Subcutaneous abdominal adipose tissue (tissue), 5 donors: Measurements from ENCODE around the gene SLC6A12.

Source experiments
- H3K27ac ChIP-seq: one replicate; pipeline ENCODE4 v1.7.0; 2013; ENCODE audit warnings: low read depth, mild to moderate bottlenecking, inconsistent platforms, low read length, moderate library complexity
- H3K27me3 ChIP-seq, 5 donors: one replicate each; pipeline ENCODE4 v1.7.0; 2013; ENCODE audit warnings: low read length in 5 of 5, inconsistent platforms in 1 of 5; ENCODE audit not compliant: control insufficient read depth in 5 of 5, insufficient read depth in 4 of 5
- H3K36me3 ChIP-seq, 5 donors: one replicate each; pipeline ENCODE4 v1.7.0; 2013; ENCODE audit warnings: low read length in 5 of 5; ENCODE audit not compliant: control insufficient read depth in 5 of 5, insufficient read depth in 5 of 5
- H3K4me1 ChIP-seq, 5 donors: one replicate each; pipeline ENCODE4 v1.7.0; 2013; ENCODE audit warnings: low read length in 5 of 5, mild to moderate bottlenecking in 3 of 5, moderate library complexity in 1 of 5; ENCODE audit not compliant: control insufficient read depth in 5 of 5, insufficient read depth in 5 of 5
- H3K4me3 ChIP-seq, 5 donors: one replicate each; pipeline ENCODE4 v1.7.0; 2013; ENCODE audit warnings: low read length in 5 of 5, low read depth in 1 of 5
- H3K9ac ChIP-seq, 5 donors: one replicate each; pipeline ENCODE4 v1.7.0; 2013; ENCODE audit warnings: low read length in 5 of 5, mild to moderate bottlenecking in 4 of 5, moderate library complexity in 3 of 5
- H3K9me3 ChIP-seq, 5 donors: one replicate each; pipeline ENCODE4 v1.7.0; 2013; ENCODE audit warnings: low read length in 5 of 5; ENCODE audit not compliant: control insufficient read depth in 5 of 5
- donor health status: healthy.
- donor health status: healthy.
- donor health status: healthy.
- donor health status: healthy.
- donor health status: healthy.

SLC6A12 gene

GRCh38 chr12:228846-229200 is 14.9 kb upstream of the SLC6A12 start:
- H3K9me3 ChIP-seq: no peaks in the 10 kb centered on the region
- H3K9ac ChIP-seq: no peak overlapping the region
- peaks cover 4 to 20% (median 7%) of the 10 kb centered on the region in 5 donors for H3K27me3 ChIP-seq
- no peak overlapping the region for H3K4me3 ChIP-seq
- H3K4me1 ChIP-seq: peaks cover 0 to 4% (median 0%) of the 10 kb centered on the region in 5 donors
- H3K27ac ChIP-seq: no peak overlapping the region
- H3K36me3 ChIP-seq: no peaks in the 10 kb centered on the region

- Histone ChIP-seq H3K4me1 (peaks cover 0 to 4% (median 0%) of the 10 kb centered on the region in 5 donors), H3K9me3 (no peaks in the 10 kb centered on the region), H3K27me3 (peaks cover 4 to 17% (median 7%) of the 10 kb centered on the region in 5 donors), H3K36me3 (no peaks in the 10 kb centered on the region), H3K27ac (no peak overlapping the region), H3K9ac (no peak overlapping the region), H3K4me3 (no peak overlapping the region)
Measured at GRCh38 chr12:227923-228845, 14.2 kb upstream of the SLC6A12 start.

- Histone ChIP-seq H3K27ac (no peak overlapping the region), H3K27me3 (peaks cover 4 to 16% (median 9%) of the 10 kb centered on the region in 5 donors), H3K4me3 (no peak overlapping the region), H3K9ac (no peak overlapping the region), H3K9me3 (no peaks in the 10 kb centered on the region), H3K36me3 (no peaks in the 10 kb centered on the region), H3K4me1 (no peaks in the 10 kb centered on the region)
Measured at GRCh38 chr12:227286-227915, 13.4 kb upstream of the SLC6A12 start.

GRCh38 chr12:226401-226800 is 12.4 kb upstream of the SLC6A12 start:
- H3K27ac ChIP-seq: no peak overlapping the region
- no peak overlapping the region for H3K4me3 ChIP-seq
- H3K4me1 ChIP-seq: no peaks in the 10 kb centered on the region
- no peaks in the 10 kb centered on the region for H3K9me3 ChIP-seq
- no peaks in the 10 kb centered on the region for H3K36me3 ChIP-seq
- no peak overlapping the region for H3K9ac ChIP-seq
- peaks cover 4 to 16% (median 8%) of the 10 kb centered on the region in 5 donors for H3K27me3 ChIP-seq

- Histone ChIP-seq H3K4me3 (no peak overlapping the region), H3K9ac (no peak overlapping the region), H3K9me3 (no peaks in the 10 kb centered on the region), H3K4me1 (peaks cover 0 to 3% (median 2%) of the 10 kb centered on the region in 5 donors), H3K27ac (no peak overlapping the region), H3K36me3 (no peaks in the 10 kb centered on the region), H3K27me3 (peaks cover 4 to 17% (median 10%) of the 10 kb centered on the region in 5 donors)
Measured at GRCh38 chr12:225012-225411, 11.1 kb upstream of the SLC6A12 start.

- H3K36me3 ChIP-seq: no peaks in the 10 kb centered on the region
- no peak overlapping the region for H3K9ac ChIP-seq
- H3K4me1 ChIP-seq: peaks cover 0 to 6% (median 5%) of the 10 kb centered on the region in 5 donors
- H3K4me3 ChIP-seq: no peak overlapping the region
- no peak overlapping the region for H3K27ac ChIP-seq
- H3K27me3 ChIP-seq: peaks cover 5 to 20% (median 10%) of the 10 kb centered on the region in 5 donors
- H3K9me3 ChIP-seq: no peaks in the 10 kb centered on the region
Measured at GRCh38 chr12:224330-224729, 10.4 kb upstream of the SLC6A12 start.

GRCh38 chr12:223841-224240 is 9.9 kb upstream of the SLC6A12 start:
- Histone ChIP-seq H3K4me1 (peaks cover 0 to 6% (median 5%) of the 10 kb centered on the region in 5 donors), H3K36me3 (no peaks in the 10 kb centered on the region), H3K27me3 (peaks cover 6 to 18% (median 10%) of the 10 kb centered on the region in 5 donors), H3K9me3 (no peaks in the 10 kb centered on the region), H3K27ac (no peak overlapping the region), H3K9ac (no peak overlapping the region), H3K4me3 (no peak overlapping the region)

GRCh38 chr12:221736-222135 is 7.8 kb upstream of the SLC6A12 start:
- H3K9ac ChIP-seq: no peak overlapping the region
- no peaks in the 10 kb centered on the region for H3K36me3 ChIP-seq
- no peak overlapping the region for H3K4me3 ChIP-seq
- H3K4me1 ChIP-seq: peaks cover 0 to 6% (median 5%) of the 10 kb centered on the region in 5 donors
- peaks cover 3 to 19% (median 12%) of the 10 kb centered on the region in 5 donors for H3K27me3 ChIP-seq
- H3K9me3 ChIP-seq: no peaks in the 10 kb centered on the region
- H3K27ac ChIP-seq: no peak overlapping the region

GRCh38 chr12:220946-221550 is 7.1 kb upstream of the SLC6A12 start:
- H3K4me3 ChIP-seq: no peak overlapping the region
- peaks cover 3 to 15% (median 9%) of the 10 kb centered on the region in 5 donors for H3K27me3 ChIP-seq
- no peak overlapping the region for H3K9ac ChIP-seq
- H3K27ac ChIP-seq: no peak overlapping the region
- H3K4me1 ChIP-seq: peaks cover 0 to 6% (median 5%) of the 10 kb centered on the region in 5 donors
- no peaks in the 10 kb centered on the region for H3K36me3 ChIP-seq
- no peaks in the 10 kb centered on the region for H3K9me3 ChIP-seq

- Histone ChIP-seq H3K9me3 (no peaks in the 10 kb centered on the region), H3K27ac (no peak overlapping the region), H3K9ac (no peak overlapping the region), H3K4me3 (no peak overlapping the region), H3K4me1 (peaks cover 0 to 6% (median 5%) of the 10 kb centered on the region in 5 donors), H3K36me3 (no peaks in the 10 kb centered on the region), H3K27me3 (peaks cover 3 to 15% (median 9%) of the 10 kb centered on the region in 5 donors)
Measured at GRCh38 chr12:220491-220890, 6.5 kb upstream of the SLC6A12 start.
